KMS-11 (cell line): ENCODE results near the gene HOMER2.

Experiments used
- H2AFZ ChIP-seq: fragments of 200-600 bp; sonication (generic); 2 replicates; pipeline ENCODE4 v1.6.1; 2016; ENCODE audit warnings: antibody characterized with exemption, mixed run types, low read depth
- H3K27ac ChIP-seq: fragments of 200-600 bp; sonication (generic); 2 replicates; pipeline ENCODE4 v1.6.1; 2016; ENCODE audit warnings: mild to moderate bottlenecking, mixed run types
- H3K27me3 ChIP-seq: fragments of 200-600 bp; sonication (generic); 2 replicates; pipeline ENCODE4 v1.6.1; 2017; ENCODE audit warnings: mild to moderate bottlenecking, low read depth, mixed run types, moderate library complexity; ENCODE audit not compliant: insufficient read depth
- H3K36me3 ChIP-seq: fragments of 200-600 bp; sonication (generic); 2 replicates; pipeline ENCODE4 v1.6.1; 2017; ENCODE audit warnings: mild to moderate bottlenecking, mixed run types; ENCODE audit not compliant: insufficient read depth
- H3K4me1 ChIP-seq: fragments of 200-600 bp; sonication (generic); 2 replicates; pipeline ENCODE4 v1.6.1; 2016; ENCODE audit warnings: mild to moderate bottlenecking, low read depth, mixed run types; ENCODE audit not compliant: poor library complexity, severe bottlenecking
- H3K4me2 ChIP-seq: fragments of 200-600 bp; sonication (generic); 2 replicates; pipeline ENCODE4 v1.7.0; 2016; ENCODE audit warnings: mild to moderate bottlenecking, mixed run types
- H3K4me3 ChIP-seq: fragments of 200-600 bp; sonication (generic); IDR thresholded peaks from 2 replicates; pipeline ENCODE4 v1.6.1; 2017; ENCODE audit warnings: low read depth, low read length, mixed read lengths; ENCODE audit not compliant: insufficient read depth
- H3K79me2 ChIP-seq: fragments of 200-600 bp; sonication (generic); 2 replicates; pipeline ENCODE4 v1.6.1; 2016; ENCODE audit warnings: low read depth, mixed run types; ENCODE audit not compliant: insufficient read depth
- H3K9ac ChIP-seq: fragments of 200-600 bp; sonication (generic); 2 replicates; pipeline ENCODE4 v1.6.1; 2016; ENCODE audit warnings: mild to moderate bottlenecking, mixed run types
- H4K20me1 ChIP-seq: fragments of 200-600 bp; sonication (generic); 2 replicates; pipeline ENCODE4 v1.6.1; 2016; ENCODE audit warnings: mild to moderate bottlenecking, mixed run types; ENCODE audit not compliant: insufficient read depth
- CTCF ChIP-seq: fragments of 200-600 bp; sonication (generic); conservative IDR thresholded peaks from 2 replicates; pipeline ENCODE4 v1.6.1; 2017; ENCODE audit warnings: low read depth, mild to moderate bottlenecking, antibody characterized with exemption, low read length, moderate library complexity, mixed read lengths

Gene HOMER2

GRCh38 chr15:82986442-82986780 is 33.9 kb upstream of the HOMER2 start:
- no peaks in the 10 kb centered on the region for H4K20me1 ChIP-seq
- no peaks in the 10 kb centered on the region for H3K27me3 ChIP-seq
- H3K79me2 ChIP-seq: peaks cover 12% of the 10 kb centered on the region; the same call in 1 of the 2 replicates
- peak overlapping the region; percentile 80 for H2AFZ ChIP-seq
- H3K4me2 ChIP-seq: peak overlapping the region; percentile 94
- H3K4me1 ChIP-seq: peaks cover 15% of the 10 kb centered on the region
- TF ChIP-seq CTCF: no peak
- no peak overlapping the region for H3K4me3 ChIP-seq
- peaks cover 3% of the 10 kb centered on the region; the same call in 1 of the 2 replicates for H3K36me3 ChIP-seq
- H3K27ac ChIP-seq: peak overlapping the region; percentile 32; the same call in 1 of the 2 replicates
- peak overlapping the region; percentile 47; the same call in 1 of the 2 replicates for H3K9ac ChIP-seq

GRCh38 chr15:82985688-82986441 is 33.3 kb upstream of the HOMER2 start, which contains the start of gene RAMAC:
TSS of gene RAMAC (plus strand) at chr15:82986210. CDS start at chr15:82989019, 2,809 bp downstream.
- Histone ChIP-seq H4K20me1 (no peaks in the 10 kb centered on the region), H3K9ac (peak within 1 kb of the TSS; percentile 47; the same call in 1 of the 2 replicates), H2AFZ (peak within 1 kb of the TSS; percentile 80), H3K4me3 (no peak within 1 kb of the TSS), H3K27me3 (no peaks in the 10 kb centered on the region), H3K4me2 (peak within 1 kb of the TSS; percentile 94), H3K27ac (peak within 1 kb of the TSS; percentile 32; the same call in 1 of the 2 replicates), H3K79me2 (peaks cover 12% of the 10 kb centered on the region; the same call in 1 of the 2 replicates), H3K4me1 (peaks cover 15% of the 10 kb centered on the region), H3K36me3 (peaks cover 3% of the 10 kb centered on the region; the same call in 1 of the 2 replicates)
- no peak for TF ChIP-seq CTCF

- Histone ChIP-seq H3K4me2 (no peak overlapping the region), H4K20me1 (no peaks in the 10 kb centered on the region), H3K9ac (no peak overlapping the region), H3K79me2 (no peaks in the 10 kb centered on the region), H3K27me3 (no peaks in the 10 kb centered on the region), H3K36me3 (no peaks in the 10 kb centered on the region), H3K4me3 (no peak overlapping the region), H3K4me1 (peaks cover 6% of the 10 kb centered on the region), H3K27ac (no peak overlapping the region), H2AFZ (no peak overlapping the region)
- no peak for TF ChIP-seq CTCF
Observed at GRCh38 chr15:82980981-82981380, 28.5 kb upstream of the HOMER2 start.

GRCh38 chr15:82979726-82980125 is 27.2 kb upstream of the HOMER2 start:
- H3K4me1 ChIP-seq: no peaks in the 10 kb centered on the region
- H2AFZ ChIP-seq: no peak overlapping the region
- no peak overlapping the region for H3K27ac ChIP-seq
- H3K9ac ChIP-seq: no peak overlapping the region
- H3K27me3 ChIP-seq: no peaks in the 10 kb centered on the region
- no peaks in the 10 kb centered on the region for H4K20me1 ChIP-seq
- H3K79me2 ChIP-seq: no peaks in the 10 kb centered on the region
- no peak overlapping the region for H3K4me2 ChIP-seq
- H3K36me3 ChIP-seq: no peaks in the 10 kb centered on the region
- no peak for TF ChIP-seq CTCF
- no peak overlapping the region for H3K4me3 ChIP-seq
